PC-3 (cell line): ENCODE results near the gene CLCN5. TPM values are rescaled to one million over a fixed set of nuclear protein-coding genes. Genes with fewer than 3 reads are reported as not detected.

Experiments
- ATAC-seq: fragments of 200-7000 bp; cut with Tn5 transposase; 2 replicates; pipeline ENCODE4 v1.9.1; 2020; ENCODE audit warnings: mild to moderate bottlenecking, moderate library complexity
- BruUV-seq: library from RNA; stranded (reverse); fragments of 400-500 nt; replicated peaks from 2 replicates; lab custom pipeline; 2021; lab: Mats Ljungman, UMichigan
- CTCF ChIA-PET: fragments of 300-600 bp; sonication (Branson Sonifier 250); formaldehyde crosslinking; loops from one replicate; lab custom pipeline; 2022; ENCODE audit warnings: antibody characterized with exemption; lab: Charles Lee
- POLR2A ChIA-PET: fragments of 300-600 bp; sonication (Branson Sonifier 250); formaldehyde crosslinking; loops from one replicate; lab custom pipeline; 2022; ENCODE audit warnings: antibody characterized with exemption; ENCODE audit not compliant: unreplicated experiment; lab: Charles Lee
- DNase-seq: peaks from one replicate; pipeline ENCODE4 v3.0.0-alpha.2; 2015
- H2AFZ ChIP-seq: fragments of 300-600 bp; sonication (generic); 2 replicates; pipeline ENCODE4 v1.6.0; 2016; ENCODE audit warnings: antibody characterized with exemption, low read length
- H3F3A ChIP-seq: fragments of 300-600 bp; sonication (generic); one replicate; pipeline ENCODE4 v1.6.0; 2017; ENCODE audit warnings: antibody characterized with exemption, low read length, control low read depth, mild to moderate bottlenecking; ENCODE audit not compliant: unreplicated experiment
- H3K27ac ChIP-seq: fragments of 300-600 bp; sonication (generic); 2 replicates; pipeline ENCODE4 v1.5.1; 2016; ENCODE audit warnings: mild to moderate bottlenecking, low read length
- H3K27me3 ChIP-seq: fragments of 300-600 bp; sonication (generic); 2 replicates; pipeline ENCODE4 v1.6.1; 2016; ENCODE audit warnings: low read length, mixed read lengths
- H3K36me3 ChIP-seq: fragments of 300-600 bp; sonication (generic); 2 replicates; pipeline ENCODE4 v1.6.1; 2016; ENCODE audit warnings: low read depth, mixed run types, low read length, mixed read lengths
- H3K4me1 ChIP-seq: fragments of 300-600 bp; sonication (generic); 2 replicates; pipeline ENCODE4 v1.5.1; 2016; ENCODE audit warnings: low read length; ENCODE audit not compliant: insufficient read depth
- H3K4me2 ChIP-seq: fragments of 300-600 bp; sonication (generic); 2 replicates; pipeline ENCODE4 v1.6.0; 2016; ENCODE audit warnings: low read length
- H3K4me3 ChIP-seq: fragments of 300-600 bp; sonication (generic); 2 replicates; pipeline ENCODE4 v1.5.1; 2016; ENCODE audit warnings: mild to moderate bottlenecking, low read length, mixed read lengths
- H3K79me2 ChIP-seq: fragments of 300-600 bp; sonication (generic); 2 replicates; pipeline ENCODE4 v1.6.1; 2017; ENCODE audit warnings: low read length, mixed read lengths
- H3K9ac ChIP-seq: fragments of 300-600 bp; sonication (generic); 2 replicates; pipeline ENCODE4 v1.6.0; 2016; ENCODE audit warnings: mild to moderate bottlenecking, low read length
- H3K9me2 ChIP-seq: fragments of 300-600 bp; sonication (generic); replicated peaks from 2 replicates; pipeline ENCODE4 v1.6.1; 2016; ENCODE audit warnings: mixed run types, low read length, mixed read lengths
- H3K9me3 ChIP-seq: fragments of 300-600 bp; sonication (generic); 2 replicates; pipeline ENCODE4 v1.6.1; 2016; ENCODE audit warnings: low read length, mixed read lengths
- H4K20me1 ChIP-seq: fragments of 300-600 bp; sonication (generic); 2 replicates; pipeline ENCODE4 v1.6.1; 2016; ENCODE audit warnings: low read length, mixed read lengths
- CTCF ChIP-seq: fragments of 300-600 bp; sonication (generic); conservative IDR thresholded peaks from 2 replicates; pipeline ENCODE4 v1.5.1; 2017; ENCODE audit warnings: antibody characterized with exemption, low read depth, mild to moderate bottlenecking, low read length
- EZH2 ChIP-seq: fragments of 300-600 bp; sonication (generic); IDR thresholded peaks from one replicate; pipeline ENCODE4 v1.6.1; 2017; ENCODE audit warnings: antibody characterized with exemption, mild to moderate bottlenecking, low read length; ENCODE audit not compliant: unreplicated experiment
- EZH2phosphoT487 ChIP-seq: fragments of 300-600 bp; sonication (generic); IDR thresholded peaks from 2 replicates; pipeline ENCODE4 v1.6.1; 2018; ENCODE audit warnings: mild to moderate bottlenecking, antibody characterized with exemption, low read length, borderline replicate concordance
- intact Hi-C: fragments of 100-400 bp; cut with micrococcal nuclease; formaldehyde crosslinking; loops from 2 replicates; pipeline ENCODE4 v1.9.0; 2023
- total RNA-seq: library from RNA; depleted of rRNA; stranded (reverse); fragments of >200 nt; gene quantifications from 2 replicates; pipeline ENCODE4 v1.2.3, GENCODE V29; 2014

The CLCN5 gene
- total RNA-seq, 1 experiment from 2014 or later: 5.9 TPM

GRCh38 chrX:49992853-49993252 is 70.5 kb downstream of the CLCN5 start:
- no peak for TF ChIP-seq CTCF
- no peak for TF ChIP-seq EZH2
- TF ChIP-seq EZH2phosphoT487: no peak
- DNase-seq (peak; percentile 19), ATAC-seq (no peak; the same call in 1 of the 2 replicates)
- no TSS peak for BruUV-seq
- intact Hi-C loops: no loop called here
- no peaks in the 10 kb centered on the region for H3F3A ChIP-seq
- no peak overlapping the region for H3K9ac ChIP-seq
- ChIA-PET POLR2A (no interaction called here), CTCF (no interaction called here)
- no peaks in the 10 kb centered on the region for H3K9me3 ChIP-seq
- no peak overlapping the region for H3K27ac ChIP-seq
- H3K4me2 ChIP-seq: no peak overlapping the region
- H3K27me3 ChIP-seq: no peaks in the 10 kb centered on the region
- H3K4me3 ChIP-seq: no peak overlapping the region
- H3K4me1 ChIP-seq: peaks cover 27% of the 10 kb centered on the region
- H2AFZ ChIP-seq: no peak overlapping the region
- no peaks in the 10 kb centered on the region for H4K20me1 ChIP-seq
- no peaks in the 10 kb centered on the region for H3K36me3 ChIP-seq
- no peaks in the 10 kb centered on the region for H3K9me2 ChIP-seq
- H3K79me2 ChIP-seq: no peaks in the 10 kb centered on the region

GRCh38 chrX:49993661-49994060 is 71.3 kb downstream of the CLCN5 start:
- Histone ChIP-seq H3K4me2 (no peak overlapping the region), H3K27me3 (no peaks in the 10 kb centered on the region), H3K27ac (no peak overlapping the region), H4K20me1 (no peaks in the 10 kb centered on the region), H2AFZ (no peak overlapping the region), H3K9ac (no peak overlapping the region), H3K4me3 (no peak overlapping the region), H3K36me3 (no peaks in the 10 kb centered on the region), H3K9me2 (no peaks in the 10 kb centered on the region), H3K4me1 (peaks cover 27% of the 10 kb centered on the region), H3F3A (no peaks in the 10 kb centered on the region), H3K9me3 (no peaks in the 10 kb centered on the region), H3K79me2 (no peaks in the 10 kb centered on the region)
- TF ChIP-seq EZH2phosphoT487 (no peak), CTCF (no peak), EZH2 (no peak)
- CTCF ChIA-PET: no interaction called here
- DNase-seq (no peak), ATAC-seq (no peak)
- BruUV-seq: no TSS peak
- POLR2A ChIA-PET: no interaction called here
- intact Hi-C loops: no loop called here

GRCh38 chrX:49995107-49995731 is 72.8 kb downstream of the CLCN5 start:
- Histone ChIP-seq H3K4me3 (peak overlapping the region; percentile 30; the same call in 1 of the 2 replicates), H3K36me3 (no peaks in the 10 kb centered on the region), H2AFZ (peak overlapping the region; percentile 44; the same call in 1 of the 2 replicates), H4K20me1 (no peaks in the 10 kb centered on the region), H3F3A (no peaks in the 10 kb centered on the region), H3K27me3 (no peaks in the 10 kb centered on the region), H3K4me1 (peaks cover 27% of the 10 kb centered on the region), H3K79me2 (no peaks in the 10 kb centered on the region), H3K9ac (no peak overlapping the region), H3K4me2 (peak overlapping the region; percentile 64), H3K27ac (peak overlapping the region; percentile 62), H3K9me2 (no peaks in the 10 kb centered on the region), H3K9me3 (no peaks in the 10 kb centered on the region)
- ChIA-PET CTCF (interaction anchor here (0.6 kb wide), 1 partner anchor 73 kb away, joined by 4 read pairs; the partner anchor contains the start of gene CLCN5), POLR2A (no interaction called here)
- intact Hi-C loops: no loop called here
- DNase-seq (peak; percentile 66), ATAC-seq (peak; percentile 81)
- BruUV-seq: no TSS peak
- TF ChIP-seq CTCF: no peak
